Muscle layer of colon (tissue), 2 donors: ENCODE results near the gene C20orf141.

Experiments used
- H3K27ac ChIP-seq: one replicate; pipeline ENCODE4 v1.7.0; 2013; ENCODE audit warnings: low read depth, mild to moderate bottlenecking, low read length, moderate library complexity
- H3K27me3 ChIP-seq, 2 donors: one replicate each; pipeline ENCODE4 v1.7.0; 2013; ENCODE audit warnings: low read length in 2 of 2, mild to moderate bottlenecking in 2 of 2; ENCODE audit not compliant: insufficient read depth in 2 of 2, control insufficient read depth in 1 of 2
- H3K36me3 ChIP-seq: one replicate; pipeline ENCODE4 v1.7.0; 2013; ENCODE audit warnings: mild to moderate bottlenecking, low read length; ENCODE audit not compliant: insufficient read depth
- H3K4me1 ChIP-seq: one replicate; pipeline ENCODE4 v1.7.0; 2013; ENCODE audit warnings: mild to moderate bottlenecking, low read length; ENCODE audit not compliant: insufficient read depth
- H3K4me3 ChIP-seq, 2 donors: one replicate each; pipeline ENCODE4 v1.7.0; 2013; ENCODE audit warnings: low read length in 2 of 2, low read depth in 1 of 2, mild to moderate bottlenecking in 1 of 2, moderate library complexity in 1 of 2
- H3K9ac ChIP-seq: one replicate; pipeline ENCODE4 v1.7.0; 2013; ENCODE audit warnings: low read length
- H3K9me3 ChIP-seq: one replicate; pipeline ENCODE4 v1.7.0; 2013; ENCODE audit warnings: mild to moderate bottlenecking, low read length
- donor health status: abdominal sarcoma.
- donor health status: Adenocarcinoma of cecum.

The C20orf141 gene

DNA sequence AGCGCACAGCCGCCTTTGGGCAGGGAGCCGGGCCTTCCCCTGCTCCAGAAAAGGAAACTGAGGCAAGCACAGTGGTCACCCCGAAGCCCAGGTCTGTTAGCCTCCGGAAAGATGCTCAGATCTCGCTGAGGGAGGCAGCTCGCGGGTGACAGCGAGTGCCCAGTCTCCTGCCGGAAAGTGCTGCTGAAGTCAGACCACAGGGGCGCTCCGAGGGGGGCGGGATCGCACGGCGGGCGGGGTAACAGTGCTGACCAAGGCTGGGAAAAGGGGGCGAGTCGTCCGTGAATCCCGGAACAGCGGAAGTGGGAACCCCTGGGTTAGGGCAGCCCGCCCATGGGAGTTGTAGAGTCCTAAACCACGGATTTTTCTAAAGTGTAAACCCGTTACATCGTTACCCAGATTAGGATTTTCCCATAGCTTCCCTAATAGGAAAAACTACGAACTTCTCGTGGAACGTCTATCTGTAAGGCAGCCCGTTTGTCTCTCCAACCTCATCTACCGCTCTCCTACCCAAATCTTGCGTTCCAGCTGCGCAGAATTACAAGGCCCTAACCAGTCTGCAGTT lies 26.3 kb downstream of the C20orf141 start:
- Histone ChIP-seq H3K4me3 (peak overlapping the region; percentile 85 to 96), H3K27me3 (no peaks in the 10 kb centered on the region), H3K4me1 (peaks cover 20% of the 10 kb centered on the region), H3K9ac (peak overlapping the region; percentile 76), H3K27ac (peak overlapping the region; percentile 92), H3K36me3 (peaks cover 10% of the 10 kb centered on the region), H3K9me3 (no peaks in the 10 kb centered on the region)

- Histone ChIP-seq H3K36me3 (no peaks in the 10 kb centered on the region), H3K4me3 (no peak overlapping the region), H3K27me3 (no peaks in the 10 kb centered on the region), H3K9me3 (no peaks in the 10 kb centered on the region), H3K27ac (no peak overlapping the region), H3K9ac (no peak overlapping the region), H3K4me1 (peaks cover 10% of the 10 kb centered on the region)
Observed at GRCh38 chr20:2845607-2846006, 30.8 kb downstream of the C20orf141 start.

DNA sequence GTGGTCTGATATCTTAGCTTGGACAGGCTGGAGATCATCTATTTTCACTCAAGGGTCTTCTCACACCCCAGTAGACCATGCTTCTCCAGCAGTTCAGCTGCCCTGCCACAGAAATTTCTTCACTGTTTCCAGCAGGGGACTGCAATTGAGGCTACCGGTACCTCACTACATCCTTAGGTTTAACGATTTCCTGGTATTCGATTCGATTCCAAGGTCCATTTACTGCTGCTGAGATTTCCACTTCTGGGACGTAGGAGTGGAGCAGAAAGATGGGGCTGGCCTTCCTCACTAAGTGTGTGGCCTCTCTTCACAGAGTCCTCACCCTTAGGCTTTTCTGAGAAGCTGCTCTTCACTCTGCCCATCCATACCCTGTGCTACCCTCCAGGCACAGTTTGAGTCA lies 31.9 kb downstream of the C20orf141 start:
- H3K9ac ChIP-seq = no peak overlapping the region

DNA sequence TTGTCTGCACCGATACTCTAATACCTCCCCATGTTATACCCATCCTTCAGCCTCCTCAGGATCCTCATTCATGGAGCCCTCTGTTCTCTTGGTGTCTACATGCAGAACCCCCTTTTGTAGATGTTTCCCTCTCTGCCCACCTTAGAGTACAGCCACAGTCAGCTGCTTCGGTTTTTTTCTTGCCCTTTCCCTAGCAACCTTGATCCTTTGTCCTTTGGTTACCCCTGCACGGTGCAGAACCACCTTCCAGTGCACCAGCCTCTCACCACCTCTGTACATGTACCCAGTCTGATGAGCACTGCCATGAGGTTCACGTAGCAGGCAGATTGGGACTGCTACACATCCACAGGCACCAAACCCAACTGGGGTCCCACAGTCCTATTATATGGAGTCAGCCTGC lies 33.0 kb downstream of the C20orf141 start:
- no peak overlapping the region for H3K4me3 ChIP-seq
- peaks cover 3% of the 10 kb centered on the region for H3K4me1 ChIP-seq
- H3K27me3 ChIP-seq = no peaks in the 10 kb centered on the region
- no peak overlapping the region for H3K9ac ChIP-seq
- no peaks in the 10 kb centered on the region for H3K36me3 ChIP-seq
- no peak overlapping the region for H3K27ac ChIP-seq
- no peaks in the 10 kb centered on the region for H3K9me3 ChIP-seq

More for the DNA sequence above, 31.9 kb downstream of the C20orf141 start:
- Histone ChIP-seq H3K9me3 (no peaks in the 10 kb centered on the region), H3K4me3 (no peak overlapping the region), H3K36me3 (no peaks in the 10 kb centered on the region), H3K4me1 (peaks cover 4% of the 10 kb centered on the region), H3K27me3 (no peaks in the 10 kb centered on the region), H3K27ac (no peak overlapping the region)

DNA sequence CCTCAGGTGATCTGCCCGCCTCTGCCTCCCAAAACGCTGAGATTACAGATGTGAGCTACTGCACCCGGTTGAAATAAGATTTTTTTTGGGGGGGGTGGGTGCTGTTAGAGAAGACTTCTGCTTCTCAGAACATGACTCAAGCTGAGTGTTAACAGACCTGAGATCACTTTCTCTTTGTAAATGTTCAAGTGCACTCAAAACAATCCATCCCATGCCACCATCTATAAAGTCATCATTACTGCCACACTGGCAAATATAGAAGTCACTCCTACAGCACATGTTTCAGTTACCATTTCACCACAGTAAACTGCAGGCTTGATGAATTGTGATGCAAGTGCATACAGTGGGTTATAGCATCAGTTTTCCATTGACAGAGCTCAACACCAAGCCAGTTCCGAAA lies 34.7 kb downstream of the C20orf141 start:
- Histone ChIP-seq H3K27me3 (no peaks in the 10 kb centered on the region), H3K27ac (no peak overlapping the region), H3K9me3 (no peaks in the 10 kb centered on the region), H3K4me3 (no peak overlapping the region), H3K9ac (no peak overlapping the region), H3K36me3 (no peaks in the 10 kb centered on the region), H3K4me1 (peaks cover 3% of the 10 kb centered on the region)

GRCh38 chr20:2851086-2851485 lies 36.3 kb downstream of the C20orf141 start:
- Histone ChIP-seq H3K9me3 (no peaks in the 10 kb centered on the region), H3K4me1 (peaks cover 3% of the 10 kb centered on the region), H3K27me3 (no peaks in the 10 kb centered on the region), H3K4me3 (no peak overlapping the region), H3K9ac (no peak overlapping the region), H3K27ac (no peak overlapping the region), H3K36me3 (no peaks in the 10 kb centered on the region)

GRCh38 chr20:2858591-2858990 lies 43.8 kb downstream of the C20orf141 start:
- Histone ChIP-seq H3K4me1 (no peaks in the 10 kb centered on the region), H3K36me3 (peaks cover 30% of the 10 kb centered on the region), H3K9me3 (no peaks in the 10 kb centered on the region)

GRCh38 chr20:2859330-2860121 lies 44.7 kb downstream of the C20orf141 start:
- H3K27me3 ChIP-seq = no peaks in the 10 kb centered on the region
- H3K36me3 ChIP-seq = peaks cover 38% of the 10 kb centered on the region
- no peak overlapping the region for H3K9ac ChIP-seq
- H3K4me3 ChIP-seq = no peak overlapping the region
- no peak overlapping the region for H3K27ac ChIP-seq
- H3K9me3 ChIP-seq = no peaks in the 10 kb centered on the region
- H3K4me1 ChIP-seq = no peaks in the 10 kb centered on the region

More at GRCh38 chr20:2858591-2858990, 43.8 kb downstream of the C20orf141 start:
- H3K27me3 ChIP-seq = no peaks in the 10 kb centered on the region
- H3K4me3 ChIP-seq = no peak overlapping the region
- no peak overlapping the region for H3K9ac ChIP-seq
- H3K27ac ChIP-seq = no peak overlapping the region

DNA sequence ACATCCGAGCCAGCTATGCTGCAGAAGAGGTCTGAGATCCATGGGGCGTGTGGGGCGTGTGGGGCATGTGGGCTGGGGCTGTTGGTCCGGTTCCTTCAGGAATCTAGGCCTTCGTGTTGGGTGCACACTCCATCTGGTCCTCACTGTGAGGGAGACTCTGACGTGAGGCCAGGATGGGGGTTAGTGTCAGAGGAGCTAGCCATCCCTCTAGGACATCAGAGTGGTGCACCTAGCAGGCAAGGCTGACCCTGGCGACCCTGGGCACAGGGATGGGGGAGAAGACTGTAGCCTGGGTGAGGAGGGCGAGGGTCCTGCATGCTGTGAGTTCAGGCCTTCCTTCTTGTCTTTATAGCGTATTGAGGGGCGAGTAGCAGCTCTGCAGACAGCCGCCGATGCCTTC lies 49.8 kb downstream of the C20orf141 start:
- Histone ChIP-seq H3K9me3 (no peaks in the 10 kb centered on the region), H3K36me3 (peaks cover 52% of the 10 kb centered on the region), H3K9ac (no peak overlapping the region), H3K27ac (no peak overlapping the region), H3K27me3 (no peaks in the 10 kb centered on the region), H3K4me1 (no peaks in the 10 kb centered on the region), H3K4me3 (no peak overlapping the region)

DNA sequence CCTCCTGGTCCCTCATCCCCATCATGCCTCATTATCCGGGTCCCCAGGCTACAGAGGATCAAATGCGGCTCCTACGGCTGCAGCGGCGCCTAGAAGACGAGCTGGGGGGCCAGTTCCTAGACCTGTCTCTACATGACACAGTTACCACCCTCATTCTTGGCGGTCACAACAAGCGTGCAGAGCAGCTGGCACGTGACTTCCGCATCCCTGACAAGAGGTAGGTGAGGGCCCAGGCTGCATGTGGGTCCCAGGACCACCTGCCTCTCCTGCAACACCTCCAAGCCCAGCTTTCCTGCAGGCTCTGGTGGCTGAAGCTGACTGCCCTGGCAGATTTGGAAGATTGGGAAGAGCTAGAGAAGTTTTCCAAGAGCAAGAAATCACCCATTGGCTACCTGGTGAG lies 50.3 kb downstream of the C20orf141 start:
- H3K9ac ChIP-seq = no peak overlapping the region
- no peak overlapping the region for H3K4me3 ChIP-seq
- no peaks in the 10 kb centered on the region for H3K9me3 ChIP-seq
- peaks cover 52% of the 10 kb centered on the region for H3K36me3 ChIP-seq
- no peaks in the 10 kb centered on the region for H3K4me1 ChIP-seq
- no peak overlapping the region for H3K27ac ChIP-seq
- H3K27me3 ChIP-seq = no peaks in the 10 kb centered on the region
